GM11168 (cell line): Measurements from ENCODE around the gene GSTT2.

Source experiments
- in situ Hi-C: fragments of 300-500 bp; cut with MboI; formaldehyde crosslinking; loops from one replicate; pipeline ENCODE4 v1.12.0; 2022; ENCODE audit warnings: low sequenced_read_pairs; ENCODE audit not compliant: unreplicated experiment

GSTT2 gene

GRCh38 chr22:24006207-24006913 is 26.4 kb downstream of the GSTT2 start:
- in situ Hi-C loops = no loop called here

- in situ Hi-C loops = no loop called here
These were observed 26.9 kb downstream of the GSTT2 start for GRCh38 chr22:24006914-24007214.

DNA sequence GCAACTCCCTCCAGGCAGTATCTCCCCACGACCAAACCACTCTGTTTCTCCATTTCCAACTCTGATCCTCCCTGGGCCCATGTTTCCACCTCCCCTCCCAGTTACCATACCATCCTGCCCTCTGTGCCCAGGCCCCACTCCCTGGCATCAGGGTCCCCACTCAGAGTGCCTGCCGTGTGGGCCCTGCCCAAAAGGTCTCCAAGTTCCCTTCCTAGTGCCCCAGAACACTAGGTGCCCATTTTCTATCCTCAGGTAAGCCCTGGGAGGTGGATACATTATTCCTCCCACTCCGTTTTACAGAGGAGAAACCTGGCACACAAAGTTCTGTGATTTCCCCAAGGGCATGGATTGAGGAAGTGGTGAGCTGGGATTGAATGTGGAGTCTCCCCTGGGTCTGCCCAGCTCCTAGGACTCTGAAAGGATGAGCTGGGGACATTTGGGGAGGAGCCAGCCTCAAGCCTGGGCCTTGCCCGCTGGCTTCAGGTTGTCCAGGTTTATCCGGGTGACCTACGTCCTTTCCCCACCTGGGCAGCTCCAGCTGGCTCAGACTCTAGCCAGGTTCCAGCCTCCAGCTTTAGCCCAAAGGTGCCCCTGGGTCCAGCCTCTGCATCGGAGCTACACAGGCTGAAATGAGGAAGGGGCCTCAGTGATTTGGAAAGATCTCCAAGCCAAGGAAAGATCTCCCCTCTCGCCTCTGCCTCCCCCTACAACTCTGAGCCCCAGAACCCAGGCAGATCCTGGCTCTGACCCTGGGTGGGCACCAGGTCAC is 27.5 kb downstream of the GSTT2 start:
- in situ Hi-C loops = no loop called here

- in situ Hi-C loops = no loop called here
These were observed 28.0 kb downstream of the GSTT2 start for GRCh38 chr22:24008022-24008283.

DNA sequence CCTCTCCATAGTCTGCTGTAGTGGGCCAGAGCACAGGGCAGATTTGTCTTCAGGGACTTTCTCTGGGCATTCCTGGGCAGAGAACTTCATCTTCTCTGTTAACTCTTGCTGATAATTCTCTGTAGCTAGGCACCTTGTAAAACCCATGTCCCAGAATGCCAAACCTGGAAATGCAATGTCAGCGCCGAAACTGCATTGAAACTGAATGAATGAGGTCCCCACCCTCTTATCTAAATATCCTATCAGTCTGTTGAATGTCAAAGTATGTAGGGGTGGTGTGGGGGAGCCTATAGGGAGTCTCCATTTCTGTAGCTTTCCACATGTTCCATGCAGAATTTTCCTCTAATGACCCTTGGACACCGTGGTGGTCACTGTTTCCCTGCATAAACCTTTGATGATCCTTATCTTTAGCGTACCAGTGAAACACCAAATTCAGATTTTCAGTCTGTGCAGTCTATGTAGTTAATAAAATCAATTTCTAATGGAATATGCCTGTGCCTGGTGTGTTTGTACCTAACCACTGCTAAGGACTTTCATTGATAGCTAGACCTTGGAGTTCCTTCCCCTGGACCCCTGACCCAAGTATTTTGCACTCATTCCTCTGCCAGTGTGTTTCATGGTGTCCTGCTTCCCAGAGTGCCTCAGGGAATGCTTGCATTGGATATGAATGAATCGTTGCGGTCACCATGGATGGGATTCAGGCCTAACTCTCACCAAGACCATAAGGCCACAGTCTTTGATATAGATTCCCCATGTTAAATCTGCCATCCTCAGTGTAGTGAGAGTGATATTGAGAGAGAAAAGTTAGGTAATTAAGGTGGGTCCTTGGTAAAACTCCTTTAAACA is 28.7 kb downstream of the GSTT2 start:
- in situ Hi-C loops = no loop called here

GRCh38 chr22:24009227-24010017 is 29.5 kb downstream of the GSTT2 start:
- in situ Hi-C loops = no loop called here

GRCh38 chr22:24010018-24010391 is 30.1 kb downstream of the GSTT2 start:
- in situ Hi-C loops = no loop called here

DNA sequence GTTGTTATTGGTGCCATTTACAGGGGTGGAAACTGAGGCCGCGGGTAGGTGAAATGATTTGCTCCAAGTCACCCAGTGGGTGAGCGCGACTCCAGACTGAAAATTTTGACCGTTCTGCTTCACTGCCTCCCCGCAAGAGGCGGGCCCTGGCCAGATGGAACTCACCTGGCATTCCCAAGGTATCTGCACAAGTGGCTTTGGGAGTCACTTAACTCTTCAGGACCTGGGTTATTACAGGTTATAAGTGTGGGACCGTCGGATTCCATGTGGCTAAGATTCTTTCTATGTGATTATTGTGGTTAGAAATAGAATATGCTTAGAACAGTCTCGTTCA is 31.8 kb downstream of the GSTT2 start:
- in situ Hi-C loops = no loop called here

- in situ Hi-C loops = no loop called here
These were observed 36.2 kb downstream of the GSTT2 start for GRCh38 chr22:24016156-24016555.

DNA sequence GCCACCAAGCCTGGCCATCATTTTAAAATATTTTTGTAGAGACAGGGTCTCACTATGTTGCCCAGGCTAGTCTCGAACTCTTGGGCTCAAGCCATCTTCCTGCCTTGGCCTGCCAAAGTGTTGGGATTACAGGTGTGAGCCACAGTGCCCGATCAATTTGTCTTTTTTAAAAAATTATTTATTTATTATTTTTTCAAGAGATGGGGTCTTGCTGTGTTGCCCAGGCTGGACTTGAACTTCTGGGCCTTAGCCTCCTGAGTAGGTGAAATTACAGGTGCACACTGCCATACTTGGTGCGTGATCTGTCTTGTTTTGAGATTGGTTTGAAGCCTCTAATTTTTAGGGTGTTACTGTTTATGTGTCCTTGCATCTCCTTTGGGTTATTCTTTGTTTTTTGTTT is 41.4 kb downstream of the GSTT2 start:
- in situ Hi-C loops = no loop called here

GRCh38 chr22:24023204-24023789 is 43.4 kb downstream of the GSTT2 start:
- in situ Hi-C loops = no loop called here

GRCh38 chr22:24024354-24024753 is 44.4 kb downstream of the GSTT2 start:
- in situ Hi-C loops = no loop called here

DNA sequence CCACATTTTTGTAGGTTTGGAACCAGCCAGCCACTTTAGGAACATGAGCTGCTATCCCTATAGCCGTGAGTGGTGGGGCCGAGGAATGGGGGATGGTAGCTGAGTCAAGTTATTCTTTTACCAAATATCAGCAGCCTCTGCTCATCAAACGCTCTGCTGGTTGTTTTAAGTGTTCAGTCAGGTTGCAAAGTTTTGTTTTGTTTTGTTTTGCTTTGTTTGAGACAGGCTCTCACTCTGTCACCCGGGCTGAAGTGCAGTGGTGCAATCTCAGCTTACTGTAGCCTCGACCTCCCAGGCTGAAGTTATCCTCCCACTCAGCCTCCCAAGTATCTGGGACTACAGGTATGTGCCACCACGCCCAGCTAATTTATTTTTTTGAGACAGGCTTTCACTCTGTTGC is 45.5 kb downstream of the GSTT2 start:
- in situ Hi-C loops = no loop called here

DNA sequence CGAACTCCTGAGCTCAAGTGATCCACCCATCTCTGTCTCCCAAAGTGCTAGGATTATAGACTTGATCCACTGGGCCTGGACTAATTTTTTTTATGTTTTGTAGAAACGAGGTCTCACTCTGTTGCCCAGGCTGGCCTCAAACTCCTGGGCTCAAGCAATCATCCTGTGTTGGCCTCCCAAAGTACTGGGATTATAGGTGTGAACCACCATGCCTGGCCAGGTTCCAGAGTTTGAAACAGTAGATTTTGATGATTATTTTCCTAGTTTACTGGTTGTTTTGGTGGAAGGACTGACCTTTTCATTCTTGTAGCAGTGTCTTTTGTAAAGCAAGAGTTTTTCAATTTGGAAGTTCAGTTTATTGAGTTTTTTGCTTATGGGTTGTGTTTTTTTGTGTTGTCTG is 46.1 kb downstream of the GSTT2 start:
- in situ Hi-C loops = no loop called here

- in situ Hi-C loops = no loop called here
These were observed 46.8 kb downstream of the GSTT2 start for GRCh38 chr22:24026733-24027132.

- in situ Hi-C loops = no loop called here
These were observed 47.5 kb downstream of the GSTT2 start for GRCh38 chr22:24027389-24027975.

DNA sequence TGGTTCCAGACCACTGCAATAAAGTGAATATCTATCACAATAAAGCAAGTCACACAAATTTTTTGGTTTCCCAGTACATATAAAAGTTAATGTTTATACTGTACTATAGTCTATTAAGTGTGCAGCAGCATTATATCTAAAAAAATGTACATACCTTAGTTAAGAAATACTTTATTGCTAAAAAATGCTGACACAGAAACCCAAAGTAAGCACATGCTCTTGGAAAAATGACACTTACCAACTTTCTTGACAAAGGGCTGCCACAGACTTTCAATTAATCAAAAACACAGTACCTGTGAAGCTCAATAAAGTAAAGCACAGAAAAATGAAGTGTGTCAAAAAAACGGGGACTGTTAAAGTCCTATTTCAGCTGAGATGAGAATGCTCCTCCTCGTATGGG is 48.1 kb downstream of the GSTT2 start:
- in situ Hi-C loops = no loop called here

GRCh38 chr22:24028533-24028932 is 48.6 kb downstream of the GSTT2 start:
- in situ Hi-C loops = no loop called here

- in situ Hi-C loops = no loop called here
These were observed 49.4 kb downstream of the GSTT2 start for GRCh38 chr22:24029304-24029703.

GRCh38 chr22:24030186-24030702 is 50.3 kb downstream of the GSTT2 start:
- in situ Hi-C loops = no loop called here
